HG03039 (cell line): Measurements from ENCODE around the gene ANXA2.

Experiments used
- ATAC-seq: cut with Tn5 transposase; IDR thresholded peaks from one replicate; pipeline ENCODE4 v1.9.1; 2021; ENCODE audit warnings: mild to moderate bottlenecking, moderate library complexity; ENCODE audit not compliant: unreplicated experiment

The ANXA2 gene

DNA sequence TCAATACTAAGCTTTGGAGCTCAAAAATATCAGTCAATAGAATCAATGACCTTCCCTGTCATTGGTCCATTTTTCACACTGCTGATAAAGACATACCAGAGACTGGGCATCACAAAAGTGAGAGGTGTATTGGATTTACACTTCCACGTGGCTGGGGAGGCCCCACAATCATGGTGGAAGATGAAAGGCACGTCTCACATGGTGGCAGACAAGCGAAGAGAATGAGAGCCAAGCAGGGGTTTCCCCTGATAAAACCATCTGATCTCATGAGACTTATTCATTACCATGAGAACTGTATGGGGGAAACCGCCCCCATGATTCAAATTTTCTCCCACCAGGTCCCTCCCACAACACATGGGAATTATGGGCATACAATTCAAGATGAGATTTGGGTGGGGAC, 81.9 kb downstream of the ANXA2 start:
- ATAC-seq: no peak

DNA sequence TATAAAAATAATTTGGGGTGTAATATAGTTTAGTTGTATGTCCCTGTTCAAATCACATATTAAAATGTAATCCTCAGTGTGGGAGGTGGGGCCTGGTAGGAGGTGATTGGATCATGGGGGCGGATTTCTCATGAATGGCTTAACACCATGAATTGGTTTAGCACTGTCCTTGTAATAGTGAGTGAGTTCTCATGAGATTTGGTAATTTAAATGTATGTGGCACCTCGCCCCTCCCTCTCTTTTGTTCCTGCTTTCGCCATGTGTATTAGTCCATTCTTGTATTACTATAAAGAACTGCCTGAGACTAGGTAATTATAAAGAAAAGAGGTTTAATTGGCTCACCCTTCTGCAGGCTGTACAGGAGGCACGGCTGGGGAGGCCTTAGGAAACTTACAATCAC, 83.9 kb downstream of the ANXA2 start:
- ATAC-seq: no peak

DNA sequence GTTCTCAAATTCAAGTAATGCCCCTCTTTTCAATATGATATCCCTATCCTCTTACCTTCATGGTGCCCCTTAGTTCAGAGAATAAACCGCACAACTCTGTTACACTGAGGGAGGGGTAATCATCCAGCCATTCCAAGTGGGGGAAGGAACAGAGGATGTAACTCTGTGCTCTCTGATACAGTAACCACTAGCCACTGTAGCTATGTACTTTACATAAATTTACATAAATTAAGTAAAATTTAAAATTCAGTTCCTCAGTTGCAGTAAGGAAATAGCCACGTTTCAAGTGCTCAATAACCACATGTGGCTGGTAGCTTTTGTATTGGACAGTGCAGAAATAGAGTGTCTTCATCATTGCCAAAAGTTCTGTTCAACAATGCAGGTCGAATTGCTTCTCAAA, 90.8 kb downstream of the ANXA2 start:
- no peak for ATAC-seq

DNA sequence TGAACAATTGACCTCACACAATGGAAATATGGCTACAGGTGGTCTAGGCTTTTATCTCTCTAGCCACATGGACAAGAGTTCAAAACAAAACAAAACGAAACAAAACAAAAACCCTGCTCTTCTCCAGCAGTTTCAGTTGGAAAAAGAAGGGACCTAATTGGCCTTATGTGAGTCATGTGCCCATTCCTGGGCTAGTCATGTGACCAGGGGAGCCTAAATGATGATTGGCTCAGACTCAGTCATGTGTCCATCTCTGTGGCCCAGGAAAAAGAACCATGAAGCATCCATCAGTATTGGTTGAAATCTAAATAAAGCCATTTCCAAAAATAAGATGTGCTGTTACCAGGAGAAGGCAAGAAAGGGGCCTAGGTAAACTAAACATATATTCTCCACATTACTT, 96.8 kb downstream of the ANXA2 start:
- no peak for ATAC-seq

DNA sequence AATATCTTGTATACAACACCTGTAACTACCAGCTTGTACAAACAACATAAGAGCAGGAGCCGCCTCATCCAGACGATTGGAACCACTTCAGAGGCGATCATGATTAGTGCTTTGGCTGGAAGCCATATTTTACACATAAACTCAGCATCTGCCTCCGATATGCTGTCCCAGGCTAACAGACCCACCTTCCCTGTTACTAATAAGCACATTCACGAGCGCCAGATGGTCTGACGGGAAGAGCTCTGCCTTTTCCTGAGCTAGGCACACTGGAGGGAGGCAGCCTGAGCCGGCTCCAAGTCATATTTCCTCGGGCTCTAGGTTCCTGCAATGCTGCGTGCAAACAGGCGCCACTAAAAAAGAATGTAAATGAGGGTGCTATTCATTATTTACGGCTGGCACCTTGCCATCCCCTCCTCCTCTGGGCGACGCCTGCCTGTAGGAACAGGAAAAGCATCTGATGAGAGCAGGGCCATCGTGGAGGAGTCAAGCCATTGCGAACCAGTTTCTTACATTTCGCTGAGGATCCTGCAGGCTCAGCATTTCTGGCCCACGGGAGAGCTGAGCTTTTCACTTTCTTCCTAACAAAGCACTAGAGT, 98.2 kb downstream of the ANXA2 start:
- ATAC-seq: no peak
